GM23338 (cell line): ENCODE measurements around the gene NCOA6. TPM values are rescaled to one million over a fixed set of nuclear protein-coding genes. Genes with fewer than 3 reads are reported as not detected.

ENCODE experiments used
- ATAC-seq: fragments of 200-7000 bp; cut with Tn5 transposase; 3 replicates; pipeline ENCODE4 v1.9.1; 2020
- DNase-seq: peaks from one replicate; pipeline ENCODE4 v3.0.0-alpha.2; 2015; ENCODE audit warnings: low spot score
- H2AFZ ChIP-seq: fragments of 200-600 bp; sonication (generic); 2 replicates; pipeline ENCODE4 v1.8.0; 2016; ENCODE audit warnings: antibody characterized with exemption, mild to moderate bottlenecking, moderate library complexity
- H3F3A ChIP-seq: fragments of 200-600 bp; sonication (generic); replicated peaks from 2 replicates; pipeline ENCODE4 v1.8.0; 2017; ENCODE audit warnings: antibody characterized with exemption, mixed run types, low read depth
- H3K27ac ChIP-seq: fragments of 200-600 bp; sonication (generic); 2 replicates; pipeline ENCODE4 v1.6.1; 2016; ENCODE audit warnings: low read depth
- H3K27me3 ChIP-seq: fragments of 200-600 bp; sonication (generic); 2 replicates; pipeline ENCODE4 v1.8.0; 2016; ENCODE audit warnings: mild to moderate bottlenecking, mixed run types, moderate library complexity; ENCODE audit not compliant: insufficient read depth
- H3K36me3 ChIP-seq: fragments of 200-600 bp; sonication (generic); 2 replicates; pipeline ENCODE4 v1.8.0; 2016; ENCODE audit warnings: mild to moderate bottlenecking; ENCODE audit not compliant: insufficient read depth
- H3K4me1 ChIP-seq: fragments of 200-600 bp; sonication (generic); 2 replicates; pipeline ENCODE4 v1.8.0; 2016; ENCODE audit warnings: mild to moderate bottlenecking, moderate library complexity; ENCODE audit not compliant: insufficient read depth
- H3K4me2 ChIP-seq: fragments of 200-600 bp; sonication (generic); 2 replicates; pipeline ENCODE4 v1.7.1; 2017; ENCODE audit warnings: mixed run types
- H3K4me3 ChIP-seq: fragments of 200-600 bp; sonication (generic); 2 replicates; pipeline ENCODE4 v1.6.1; 2016; ENCODE audit warnings: mixed run types
- H3K79me2 ChIP-seq: fragments of 200-600 bp; sonication (generic); replicated peaks from 2 replicates; pipeline ENCODE4 v1.8.0; 2017; ENCODE audit warnings: mild to moderate bottlenecking; ENCODE audit not compliant: insufficient read depth
- H3K9me2 ChIP-seq: fragments of 200-600 bp; sonication (generic); 2 replicates; pipeline ENCODE4 v1.8.0; 2017; ENCODE audit not compliant: insufficient read depth
- H4K20me1 ChIP-seq: fragments of 200-600 bp; sonication (generic); replicated peaks from 2 replicates; pipeline ENCODE4 v1.8.0; 2017; ENCODE audit warnings: mild to moderate bottlenecking; ENCODE audit not compliant: insufficient read depth
- H3K27ac Mint-ChIP-seq: 2 replicates; pipeline ENCODE4 v1.8.0; 2020; ENCODE audit warnings: inconsistent platforms, mild to moderate bottlenecking, moderate library complexity, mixed read lengths
- H3K27me3 Mint-ChIP-seq: 3 replicates; pipeline ENCODE4 v1.8.0; 2022; ENCODE audit warnings: low read depth, mild to moderate bottlenecking, moderate library complexity, mixed read lengths, inconsistent platforms; ENCODE audit not compliant: insufficient read depth, poor library complexity
- H3K36me3 Mint-ChIP-seq: 3 replicates; pipeline ENCODE4 v1.8.0; 2021; ENCODE audit warnings: low read depth, mild to moderate bottlenecking, inconsistent platforms, moderate library complexity, mixed read lengths
- H3K4me1 Mint-ChIP-seq: 3 replicates; pipeline ENCODE4 v1.8.0; 2020; ENCODE audit warnings: mild to moderate bottlenecking, inconsistent platforms, mixed read lengths
- H3K4me3 Mint-ChIP-seq: 3 replicates; pipeline ENCODE4 v1.8.0; 2021; ENCODE audit warnings: moderate library complexity, mild to moderate bottlenecking, inconsistent platforms, mixed read lengths
- H3K9me3 Mint-ChIP-seq: 3 replicates; pipeline ENCODE4 v1.8.0; 2020; ENCODE audit warnings: moderate library complexity, mild to moderate bottlenecking, inconsistent platforms, mixed read lengths
- CREB1 ChIP-seq: fragments of 250-450 bp; sonication (Bioruptor Pico); IDR thresholded peaks from 2 replicates; pipeline ENCODE4 v1.5.0; 2020; ENCODE audit warnings: low read depth, mild to moderate bottlenecking, moderate library complexity
- CTCF ChIP-seq, 2 experiments: fragments of 200-600 bp in 1 of 2; sonication (generic) in 1 of 2; conservative IDR thresholded peaks; 2 replicates each; pipeline versions ENCODE4 v1.5.1 to v1.6.1; 2016 to 2017; ENCODE audit warnings: antibody characterized with exemption in 2 of 2, low read depth in 2 of 2, mild to moderate bottlenecking in 2 of 2, moderate library complexity in 1 of 2
- ETS1 ChIP-seq: IDR thresholded peaks from 2 replicates; pipeline ENCODE4 v1.6.1; 2016; ENCODE audit warnings: antibody characterized with exemption
- NANOG ChIP-seq: IDR thresholded peaks from 2 replicates; pipeline ENCODE4 v1.6.1; 2016; ENCODE audit warnings: antibody characterized with exemption, borderline replicate concordance
- polyA plus RNA-seq: library from polyadenylated mRNA; unstranded; fragments of >200 nt; fragmentation: Nextera tagmentation; extraction: Ambion mirVana; gene quantifications from 2 replicates; pipeline ENCODE4 v1.2.1, GENCODE V29; 2016
- total RNA-seq: library from RNA; depleted of rRNA; stranded (reverse); fragments of >200 nt; shearing (Covaris generic); gene quantifications from 2 replicates; pipeline ENCODE4 v1.2.3, GENCODE V29; 2014
- TF ChIP-seq, protein P1 (sequence below): fragments of 250-450 bp; sonication (Bioruptor Pico); IDR thresholded peaks from 2 replicates; pipeline ENCODE4 v1.5.0; 2020; ENCODE audit warnings: mild to moderate bottlenecking, moderate library complexity
- TF ChIP-seq, protein P2 (sequence below): IDR thresholded peaks from one replicate; pipeline ENCODE4 v1.6.1; 2018; ENCODE audit warnings: antibody characterized with exemption; ENCODE audit not compliant: unreplicated experiment

The NCOA6 gene
- total and polyA plus RNA-seq, 2 experiments from 2014 or later = 10.6 to 17.4 TPM

DNA sequence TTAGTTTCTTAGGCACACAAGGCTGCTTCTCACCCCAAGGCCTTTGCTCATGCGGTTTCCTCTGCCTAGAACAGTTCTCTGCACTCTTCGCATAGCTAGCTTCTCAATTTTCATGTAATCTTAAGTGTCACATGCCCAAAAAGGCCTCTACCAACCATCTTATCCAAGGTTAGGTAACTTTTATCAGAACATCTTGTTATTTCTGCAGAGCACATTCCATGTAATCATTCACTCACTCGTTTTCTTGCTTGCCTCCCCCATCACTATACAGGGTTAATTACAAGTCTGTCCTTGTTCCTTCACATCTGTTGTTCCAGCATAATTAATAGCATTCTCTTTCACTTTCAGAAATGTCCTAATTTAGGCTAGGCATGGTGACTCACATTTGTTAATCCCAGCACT, 53.8 kb downstream of the NCOA6 start (continued):
- TF ChIP-seq CREB1 (CRISPR knock-in tag) (no peak), NANOG (no peak)
- TF ChIP-seq, protein P1, sequence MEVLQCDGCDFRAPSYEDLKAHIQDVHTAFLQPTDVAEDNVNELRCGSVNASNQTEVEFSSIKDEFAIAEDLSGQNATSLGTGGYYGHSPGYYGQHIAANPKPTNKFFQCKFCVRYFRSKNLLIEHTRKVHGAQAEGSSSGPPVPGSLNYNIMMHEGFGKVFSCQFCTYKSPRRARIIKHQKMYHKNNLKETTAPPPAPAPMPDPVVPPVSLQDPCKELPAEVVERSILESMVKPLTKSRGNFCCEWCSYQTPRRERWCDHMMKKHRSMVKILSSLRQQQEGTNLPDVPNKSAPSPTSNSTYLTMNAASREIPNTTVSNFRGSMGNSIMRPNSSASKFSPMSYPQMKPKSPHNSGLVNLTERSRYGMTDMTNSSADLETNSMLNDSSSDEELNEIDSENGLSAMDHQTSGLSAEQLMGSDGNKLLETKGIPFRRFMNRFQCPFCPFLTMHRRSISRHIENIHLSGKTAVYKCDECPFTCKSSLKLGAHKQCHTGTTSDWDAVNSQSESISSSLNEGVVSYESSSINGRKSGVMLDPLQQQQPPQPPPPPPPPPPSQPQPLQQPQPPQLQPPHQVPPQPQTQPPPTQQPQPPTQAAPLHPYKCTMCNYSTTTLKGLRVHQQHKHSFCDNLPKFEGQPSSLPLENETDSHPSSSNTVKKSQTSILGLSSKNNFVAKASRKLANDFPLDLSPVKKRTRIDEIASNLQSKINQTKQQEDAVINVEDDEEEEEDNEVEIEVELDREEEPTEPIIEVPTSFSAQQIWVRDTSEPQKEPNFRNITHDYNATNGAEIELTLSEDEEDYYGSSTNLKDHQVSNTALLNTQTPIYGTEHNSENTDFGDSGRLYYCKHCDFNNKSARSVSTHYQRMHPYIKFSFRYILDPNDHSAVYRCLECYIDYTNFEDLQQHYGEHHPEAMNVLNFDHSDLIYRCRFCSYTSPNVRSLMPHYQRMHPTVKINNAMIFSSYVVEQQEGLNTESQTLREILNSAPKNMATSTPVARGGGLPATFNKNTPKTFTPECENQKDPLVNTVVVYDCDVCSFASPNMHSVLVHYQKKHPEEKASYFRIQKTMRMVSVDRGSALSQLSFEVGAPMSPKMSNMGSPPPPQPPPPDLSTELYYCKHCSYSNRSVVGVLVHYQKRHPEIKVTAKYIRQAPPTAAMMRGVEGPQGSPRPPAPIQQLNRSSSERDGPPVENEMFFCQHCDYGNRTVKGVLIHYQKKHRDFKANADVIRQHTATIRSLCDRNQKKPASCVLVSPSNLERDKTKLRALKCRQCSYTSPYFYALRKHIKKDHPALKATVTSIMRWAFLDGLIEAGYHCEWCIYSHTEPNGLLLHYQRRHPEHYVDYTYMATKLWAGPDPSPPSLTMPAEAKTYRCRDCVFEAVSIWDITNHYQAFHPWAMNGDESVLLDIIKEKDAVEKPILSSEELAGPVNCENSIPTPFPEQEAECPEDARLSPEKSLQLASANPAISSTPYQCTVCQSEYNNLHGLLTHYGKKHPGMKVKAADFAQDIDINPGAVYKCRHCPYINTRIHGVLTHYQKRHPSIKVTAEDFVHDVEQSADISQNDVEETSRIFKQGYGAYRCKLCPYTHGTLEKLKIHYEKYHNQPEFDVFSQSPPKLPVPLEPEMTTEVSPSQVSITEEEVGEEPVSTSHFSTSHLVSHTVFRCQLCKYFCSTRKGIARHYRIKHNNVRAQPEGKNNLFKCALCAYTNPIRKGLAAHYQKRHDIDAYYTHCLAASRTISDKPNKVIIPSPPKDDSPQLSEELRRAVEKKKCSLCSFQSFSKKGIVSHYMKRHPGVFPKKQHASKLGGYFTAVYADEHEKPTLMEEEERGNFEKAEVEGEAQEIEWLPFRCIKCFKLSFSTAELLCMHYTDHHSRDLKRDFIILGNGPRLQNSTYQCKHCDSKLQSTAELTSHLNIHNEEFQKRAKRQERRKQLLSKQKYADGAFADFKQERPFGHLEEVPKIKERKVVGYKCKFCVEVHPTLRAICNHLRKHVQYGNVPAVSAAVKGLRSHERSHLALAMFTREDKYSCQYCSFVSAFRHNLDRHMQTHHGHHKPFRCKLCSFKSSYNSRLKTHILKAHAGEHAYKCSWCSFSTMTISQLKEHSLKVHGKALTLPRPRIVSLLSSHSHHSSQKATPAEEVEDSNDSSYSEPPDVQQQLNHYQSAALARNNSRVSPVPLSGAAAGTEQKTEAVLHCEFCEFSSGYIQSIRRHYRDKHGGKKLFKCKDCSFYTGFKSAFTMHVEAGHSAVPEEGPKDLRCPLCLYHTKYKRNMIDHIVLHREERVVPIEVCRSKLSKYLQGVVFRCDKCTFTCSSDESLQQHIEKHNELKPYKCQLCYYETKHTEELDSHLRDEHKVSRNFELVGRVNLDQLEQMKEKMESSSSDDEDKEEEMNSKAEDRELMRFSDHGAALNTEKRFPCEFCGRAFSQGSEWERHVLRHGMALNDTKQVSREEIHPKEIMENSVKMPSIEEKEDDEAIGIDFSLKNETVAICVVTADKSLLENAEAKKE = no peak

GRCh38 chr20:34768096-34768495, 57.4 kb downstream of the NCOA6 start:
- Histone ChIP-seq H3K4me2 (no peak overlapping the region), H3K36me3 (no peaks in the 10 kb centered on the region), H3K27me3 (no peaks in the 10 kb centered on the region), H3K27ac (no peak overlapping the region), H3K9me2 (no peaks in the 10 kb centered on the region), H3K4me3 (no peak overlapping the region), H4K20me1 (no peaks in the 10 kb centered on the region), H3K79me2 (no peaks in the 10 kb centered on the region), H3F3A (no peaks in the 10 kb centered on the region), H2AFZ (no peak overlapping the region), H3K4me1 (no peaks in the 10 kb centered on the region)
- no peak overlapping the region for H3K27ac Mint-ChIP-seq
- H3K36me3 Mint-ChIP-seq = peaks cover 5% of the 10 kb centered on the region; the same call in 1 of the 3 replicates
- no peaks in the 10 kb centered on the region for H3K4me1 Mint-ChIP-seq
- no peaks in the 10 kb centered on the region for H3K9me3 Mint-ChIP-seq
- ATAC-seq = no peak
- H3K27me3 Mint-ChIP-seq = no peaks in the 10 kb centered on the region
- DNase-seq = no peak
- no peak for TF ChIP-seq NANOG
- no peak for TF ChIP-seq ETS1
- TF ChIP-seq CREB1 (CRISPR knock-in tag) = no peak
- TF ChIP-seq CTCF (conservative IDR thresholded peaks at IDR 0.05; ENCODE audit: low read depth in 2 of 2) = no peak
- TF ChIP-seq, protein P2, sequence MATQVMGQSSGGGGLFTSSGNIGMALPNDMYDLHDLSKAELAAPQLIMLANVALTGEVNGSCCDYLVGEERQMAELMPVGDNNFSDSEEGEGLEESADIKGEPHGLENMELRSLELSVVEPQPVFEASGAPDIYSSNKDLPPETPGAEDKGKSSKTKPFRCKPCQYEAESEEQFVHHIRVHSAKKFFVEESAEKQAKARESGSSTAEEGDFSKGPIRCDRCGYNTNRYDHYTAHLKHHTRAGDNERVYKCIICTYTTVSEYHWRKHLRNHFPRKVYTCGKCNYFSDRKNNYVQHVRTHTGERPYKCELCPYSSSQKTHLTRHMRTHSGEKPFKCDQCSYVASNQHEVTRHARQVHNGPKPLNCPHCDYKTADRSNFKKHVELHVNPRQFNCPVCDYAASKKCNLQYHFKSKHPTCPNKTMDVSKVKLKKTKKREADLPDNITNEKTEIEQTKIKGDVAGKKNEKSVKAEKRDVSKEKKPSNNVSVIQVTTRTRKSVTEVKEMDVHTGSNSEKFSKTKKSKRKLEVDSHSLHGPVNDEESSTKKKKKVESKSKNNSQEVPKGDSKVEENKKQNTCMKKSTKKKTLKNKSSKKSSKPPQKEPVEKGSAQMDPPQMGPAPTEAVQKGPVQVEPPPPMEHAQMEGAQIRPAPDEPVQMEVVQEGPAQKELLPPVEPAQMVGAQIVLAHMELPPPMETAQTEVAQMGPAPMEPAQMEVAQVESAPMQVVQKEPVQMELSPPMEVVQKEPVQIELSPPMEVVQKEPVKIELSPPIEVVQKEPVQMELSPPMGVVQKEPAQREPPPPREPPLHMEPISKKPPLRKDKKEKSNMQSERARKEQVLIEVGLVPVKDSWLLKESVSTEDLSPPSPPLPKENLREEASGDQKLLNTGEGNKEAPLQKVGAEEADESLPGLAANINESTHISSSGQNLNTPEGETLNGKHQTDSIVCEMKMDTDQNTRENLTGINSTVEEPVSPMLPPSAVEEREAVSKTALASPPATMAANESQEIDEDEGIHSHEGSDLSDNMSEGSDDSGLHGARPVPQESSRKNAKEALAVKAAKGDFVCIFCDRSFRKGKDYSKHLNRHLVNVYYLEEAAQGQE = no peak
- H3K4me3 Mint-ChIP-seq = no peak overlapping the region
